ENCODE results near the gene YY2.

DNA sequence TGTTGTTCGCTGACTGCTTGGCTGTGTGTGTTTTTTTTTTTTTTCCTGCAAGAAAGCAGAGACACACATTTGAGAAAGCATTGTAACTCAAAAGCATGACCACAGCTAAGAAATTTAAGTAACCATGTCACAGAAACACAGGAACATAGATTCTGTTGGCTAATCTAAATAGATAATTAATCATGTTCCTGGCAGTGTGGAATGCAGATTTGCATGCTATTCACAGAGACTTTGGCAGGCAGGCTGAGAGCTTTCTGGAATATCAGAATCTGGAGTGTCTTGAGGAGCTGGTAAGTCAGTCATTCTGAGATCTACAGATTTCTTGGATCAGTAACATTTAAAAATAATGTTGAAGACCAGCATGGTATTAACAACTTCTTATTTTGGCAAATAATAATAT, 51.5 kb downstream of the YY2 start:
- no peak for TF ChIP-seq RFX5 (IDR thresholded peaks at IDR 0.05; ENCODE audit: low read depth, low read length)
- no peak for TF ChIP-seq CTCF (conservative IDR thresholded peaks at IDR 0.05; ENCODE audit: low read depth, low read length)
- TF ChIP-seq POLR2A (IDR thresholded peaks at IDR 0.05; ENCODE audit: low read depth, low read length) = no peak
- TF ChIP-seq MAFK (IDR thresholded peaks at IDR 0.05; ENCODE audit: low read depth, low read length) = no peak
- TF ChIP-seq RCOR1 (IDR thresholded peaks at IDR 0.05; ENCODE audit: insufficient replicate concordance, low read length) = no peak
- TF ChIP-seq NFE2L2 (IDR thresholded peaks at IDR 0.05; ENCODE audit: low read depth, low read length) = no peak
- TF ChIP-seq SMC3 (IDR thresholded peaks at IDR 0.05; ENCODE audit: low read depth, low read length) = no peak
- TF ChIP-seq CEBPB (IDR thresholded peaks at IDR 0.05; ENCODE audit: low read depth, low read length) = no peak
- TF ChIP-seq RAD21 (IDR thresholded peaks at IDR 0.05; ENCODE audit: low read length) = no peak
- TF ChIP-seq, protein P1, sequence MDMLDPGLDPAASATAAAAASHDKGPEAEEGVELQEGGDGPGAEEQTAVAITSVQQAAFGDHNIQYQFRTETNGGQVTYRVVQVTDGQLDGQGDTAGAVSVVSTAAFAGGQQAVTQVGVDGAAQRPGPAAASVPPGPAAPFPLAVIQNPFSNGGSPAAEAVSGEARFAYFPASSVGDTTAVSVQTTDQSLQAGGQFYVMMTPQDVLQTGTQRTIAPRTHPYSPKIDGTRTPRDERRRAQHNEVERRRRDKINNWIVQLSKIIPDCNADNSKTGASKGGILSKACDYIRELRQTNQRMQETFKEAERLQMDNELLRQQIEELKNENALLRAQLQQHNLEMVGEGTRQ (IDR thresholded peaks at IDR 0.05; ENCODE audit: low read depth, low read length) = no peak
